Naive thymus-derived CD4-positive, alpha-beta T cell (primary cell): ENCODE measurements around the gene MACROD2. TPM values are rescaled to one million over a fixed set of nuclear protein-coding genes. Genes with fewer than 3 reads are reported as not detected.

Experiments
- ATAC-seq: fragments of 150-1000 bp; cut with Tn5 transposase; 2 replicates; pipeline ENCODE4 v1.10.0; 2021; ENCODE audit warnings: mild to moderate bottlenecking, moderate library complexity
- CTCF ChIA-PET: fragments of 350-600 bp; sonication (Branson Sonifier 250); formaldehyde crosslinking; loops from one replicate; lab custom pipeline; 2021; ENCODE audit warnings: antibody characterized with exemption; lab: Charles Lee
- POLR2A ChIA-PET: fragments of 350-600 bp; sonication (Branson Sonifier 250); formaldehyde crosslinking; loops from one replicate; lab custom pipeline; 2021; ENCODE audit warnings: antibody characterized with exemption, inconsistent platforms; lab: Charles Lee
- DNase-seq, 9 donors: peaks; one replicate each; pipeline versions ENCODE4 v3.0.0 to v3.0.0-alpha.2; 2020 to 2022; ENCODE audit warnings: mixed read lengths in 1 of 9
- H3K27ac ChIP-seq: one replicate; pipeline ENCODE4 v1.7.0; 2013; ENCODE audit warnings: mild to moderate bottlenecking, low read depth, low read length, moderate library complexity
- H3K27me3 ChIP-seq, 2 donors: one replicate each; pipeline ENCODE4 v1.7.0; 2013; ENCODE audit warnings: low read length in 2 of 2, mild to moderate bottlenecking in 2 of 2, moderate library complexity in 2 of 2; ENCODE audit not compliant: control insufficient read depth in 2 of 2, insufficient read depth in 2 of 2
- H3K36me3 ChIP-seq, 3 experiments: 1 replicate in 2 of 3; 2 replicates in 1 of 3; pipeline ENCODE4 v1.7.0; 2013; ENCODE audit warnings: low read length in 3 of 3, mild to moderate bottlenecking in 3 of 3, moderate library complexity in 1 of 3; ENCODE audit not compliant: insufficient read depth in 3 of 3, control insufficient read depth in 2 of 3
- H3K4me1 ChIP-seq, 2 donors: one replicate each; pipeline ENCODE4 v1.7.0; 2013; ENCODE audit warnings: low read length in 2 of 2, mild to moderate bottlenecking in 2 of 2, moderate library complexity in 1 of 2; ENCODE audit not compliant: control insufficient read depth in 2 of 2, insufficient read depth in 2 of 2
- H3K4me3 ChIP-seq: 2 replicates; pipeline ENCODE4 v1.7.0; 2013; ENCODE audit warnings: mild to moderate bottlenecking, low read length
- H3K9me3 ChIP-seq, 3 experiments: 1 replicate in 2 of 3; 2 replicates in 1 of 3; pipeline ENCODE4 v1.7.0; 2013; ENCODE audit warnings: low read length in 3 of 3; ENCODE audit not compliant: control insufficient read depth in 2 of 3
- H3K27ac Mint-ChIP-seq, 9 donors: one replicate each; pipeline ENCODE4 v1.8.0; 2020 to 2022; ENCODE audit warnings: mixed read lengths in 9 of 9, mild to moderate bottlenecking in 8 of 9, moderate library complexity in 5 of 9, inconsistent platforms in 2 of 9
- H3K27me3 Mint-ChIP-seq, 5 donors: one replicate each; pipeline ENCODE4 v1.8.0; 2021 to 2022; ENCODE audit warnings: mixed read lengths in 5 of 5, mild to moderate bottlenecking in 1 of 5
- H3K36me3 Mint-ChIP-seq, 5 donors: one replicate each; pipeline ENCODE4 v1.8.0; 2020 to 2022; ENCODE audit warnings: mixed read lengths in 5 of 5, mild to moderate bottlenecking in 3 of 5, inconsistent platforms in 1 of 5
- H3K4me1 Mint-ChIP-seq, 7 donors: one replicate each; pipeline ENCODE4 v1.8.0; 2020 to 2022; ENCODE audit warnings: mixed read lengths in 7 of 7, mild to moderate bottlenecking in 3 of 7, inconsistent platforms in 1 of 7
- H3K4me3 Mint-ChIP-seq, 10 donors: one replicate each; pipeline ENCODE4 v1.8.0; 2020 to 2022; ENCODE audit warnings: mild to moderate bottlenecking in 10 of 10, mixed read lengths in 10 of 10, moderate library complexity in 6 of 10, inconsistent platforms in 2 of 10
- H3K9me3 Mint-ChIP-seq, 11 donors: one replicate each; pipeline ENCODE4 v1.8.0; 2020 to 2022; ENCODE audit warnings: mixed read lengths in 11 of 11, mild to moderate bottlenecking in 4 of 11, inconsistent platforms in 1 of 11, moderate library complexity in 1 of 11
- intact Hi-C, 2 donors: fragments of 100-400 bp; cut with micrococcal nuclease; formaldehyde crosslinking; loops; one replicate each; pipeline ENCODE4 v1.15.1; 2023
- polyA plus RNA-seq, 2 donors: library from polyadenylated mRNA; unstranded; fragments of 300-500 nt; fragmentation: Illumina TruSeq; gene quantifications; one replicate each; pipeline ENCODE4 v1.2.3, GENCODE V29; 2021
- total RNA-seq, 6 experiments: library from RNA in 5 of 6; stranded (reverse) in 5 of 6; gene quantifications; 1 replicate in 5 of 6; 2 replicates in 1 of 6; pipeline ENCODE4 v1.2.3 and lab custom pipeline; 2021 to 2026

The MACROD2 gene
- total and polyA plus RNA-seq, 7 experiments from 2014 or later: 0.27 to 0.86 (median 0.34) TPM; not detected in 4

- ATAC-seq (no peak), DNase-seq (no peak)
- Mint-ChIP-seq H3K4me1 (no peaks in the 10 kb centered on the region), H3K9me3 (peaks cover 0 to 16% (median 2%) of the 10 kb centered on the region in 11 donors), H3K36me3 (no peaks in the 10 kb centered on the region), H3K27me3 (peaks cover 0 to 3% (median 0%) of the 10 kb centered on the region in 5 donors), H3K4me3 (no peak overlapping the region), H3K27ac (no peak overlapping the region)
- ChIA-PET CTCF (no interaction called here), POLR2A (no interaction called here)
- H3K27me3 ChIP-seq: no peaks in the 10 kb centered on the region
- intact Hi-C loops: no loop called here
- no peaks in the 10 kb centered on the region for H3K9me3 ChIP-seq
- no peaks in the 10 kb centered on the region for H3K36me3 ChIP-seq
- H3K4me3 ChIP-seq: no peak overlapping the region
- no peak overlapping the region for H3K27ac ChIP-seq
- no peaks in the 10 kb centered on the region for H3K4me1 ChIP-seq
Observed at GRCh38 chr20:15236812-15237211, 1241.5 kb downstream of the MACROD2 start.

GRCh38 chr20:15239542-15240206 lies 1244.4 kb downstream of the MACROD2 start:
- no peaks in the 10 kb centered on the region for H3K36me3 ChIP-seq
- no peaks in the 10 kb centered on the region for H3K27me3 ChIP-seq
- H3K27ac Mint-ChIP-seq: no peak overlapping the region
- no peak overlapping the region for H3K4me3 Mint-ChIP-seq
- no peaks in the 10 kb centered on the region for H3K36me3 Mint-ChIP-seq
- H3K4me3 ChIP-seq: no peak overlapping the region
- ATAC-seq: no peak
- POLR2A ChIA-PET: no interaction called here
- intact Hi-C loops: no loop called here
- CTCF ChIA-PET: no interaction called here
- H3K9me3 Mint-ChIP-seq: peaks cover 0 to 16% (median 0%) of the 10 kb centered on the region in 11 donors
- H3K9me3 ChIP-seq: no peaks in the 10 kb centered on the region
- DNase-seq: no peak
- no peaks in the 10 kb centered on the region for H3K4me1 Mint-ChIP-seq
- peaks cover 0 to 3% (median 0%) of the 10 kb centered on the region in 5 donors for H3K27me3 Mint-ChIP-seq
- H3K27ac ChIP-seq: no peak overlapping the region
- H3K4me1 ChIP-seq: no peaks in the 10 kb centered on the region

- Mint-ChIP-seq H3K4me3 (no peak overlapping the region), H3K27me3 (peaks cover 0 to 3% (median 0%) of the 10 kb centered on the region in 5 donors), H3K36me3 (no peaks in the 10 kb centered on the region), H3K9me3 (peaks cover 0 to 13% (median 0%) of the 10 kb centered on the region in 11 donors), H3K4me1 (no peaks in the 10 kb centered on the region), H3K27ac (no peak overlapping the region)
- H3K36me3 ChIP-seq: no peaks in the 10 kb centered on the region
- H3K9me3 ChIP-seq: no peaks in the 10 kb centered on the region
- no peak overlapping the region for H3K4me3 ChIP-seq
- no peak for DNase-seq
- intact Hi-C loops: no loop called here
- no peaks in the 10 kb centered on the region for H3K27me3 ChIP-seq
- POLR2A ChIA-PET: no interaction called here
- ATAC-seq: no peak
- no peaks in the 10 kb centered on the region for H3K4me1 ChIP-seq
- CTCF ChIA-PET: interaction anchor here (0.9 kb wide), 1 partner anchor 83 kb away, joined by 4 read pairs; no protein-coding TSS in a partner anchor
- no peak overlapping the region for H3K27ac ChIP-seq
Observed at GRCh38 chr20:15240801-15241200, 1245.5 kb downstream of the MACROD2 start.

- ATAC-seq (no peak), DNase-seq (no peak)
- intact Hi-C loops: no loop called here
- no peaks in the 10 kb centered on the region for H3K4me1 ChIP-seq
- no peaks in the 10 kb centered on the region for H3K9me3 ChIP-seq
- no peaks in the 10 kb centered on the region for H3K36me3 ChIP-seq
- Mint-ChIP-seq H3K9me3 (peaks cover 0 to 10% (median 0%) of the 10 kb centered on the region in 11 donors), H3K27me3 (peaks cover 0 to 3% (median 0%) of the 10 kb centered on the region in 5 donors), H3K4me3 (no peak overlapping the region), H3K27ac (no peak overlapping the region), H3K4me1 (no peaks in the 10 kb centered on the region), H3K36me3 (no peaks in the 10 kb centered on the region)
- ChIA-PET POLR2A (no interaction called here), CTCF (no interaction called here)
- H3K4me3 ChIP-seq: no peak overlapping the region
- no peak overlapping the region for H3K27ac ChIP-seq
- no peaks in the 10 kb centered on the region for H3K27me3 ChIP-seq
Observed at GRCh38 chr20:15241681-15242080, 1246.4 kb downstream of the MACROD2 start.

GRCh38 chr20:15242773-15243172 lies 1247.5 kb downstream of the MACROD2 start:
- CTCF ChIA-PET: no interaction called here
- DNase-seq: no peak
- no peaks in the 10 kb centered on the region for H3K9me3 ChIP-seq
- no peaks in the 10 kb centered on the region for H3K36me3 ChIP-seq
- peaks cover 0 to 9% (median 0%) of the 10 kb centered on the region in 11 donors for H3K9me3 Mint-ChIP-seq
- no peaks in the 10 kb centered on the region for H3K4me1 ChIP-seq
- H3K4me3 Mint-ChIP-seq: no peak overlapping the region
- intact Hi-C loops: no loop called here
- H3K36me3 Mint-ChIP-seq: no peaks in the 10 kb centered on the region
- no peaks in the 10 kb centered on the region for H3K4me1 Mint-ChIP-seq
- peaks cover 0 to 3% (median 0%) of the 10 kb centered on the region in 5 donors for H3K27me3 Mint-ChIP-seq
- no peak for ATAC-seq
- no peak overlapping the region for H3K4me3 ChIP-seq
- POLR2A ChIA-PET: no interaction called here
- H3K27me3 ChIP-seq: no peaks in the 10 kb centered on the region
- H3K27ac ChIP-seq: no peak overlapping the region
- H3K27ac Mint-ChIP-seq: no peak overlapping the region

- Mint-ChIP-seq H3K27me3 (no peaks in the 10 kb centered on the region), H3K27ac (no peak overlapping the region), H3K4me1 (no peaks in the 10 kb centered on the region), H3K36me3 (no peaks in the 10 kb centered on the region), H3K4me3 (no peak overlapping the region), H3K9me3 (peaks cover 0 to 10% (median 2%) of the 10 kb centered on the region in 11 donors)
- Histone ChIP-seq H3K36me3 (no peaks in the 10 kb centered on the region), H3K4me1 (no peaks in the 10 kb centered on the region), H3K4me3 (no peak overlapping the region), H3K27ac (no peak overlapping the region), H3K27me3 (no peaks in the 10 kb centered on the region), H3K9me3 (no peaks in the 10 kb centered on the region)
- ChIA-PET POLR2A (no interaction called here), CTCF (interaction anchor here (0.7 kb wide), 1 partner anchor 851 kb away, joined by 3 read pairs; no protein-coding TSS in a partner anchor)
- ATAC-seq (no peak), DNase-seq (no peak)
- intact Hi-C loops: no loop called here
Observed at GRCh38 chr20:15245896-15246295, 1250.6 kb downstream of the MACROD2 start.
